RWPE1 (cell line): Measurements from ENCODE around the gene SIRPB2.

Experiments
- CTCF ChIA-PET: fragments of 350-600 bp; sonication (Branson Sonifier 250); formaldehyde crosslinking; extraction: SDS; loops from one replicate; lab custom pipeline; 2021; lab: Yijun Ruan, JAX
- POLR2A ChIA-PET: fragments of 400-600 bp; formaldehyde crosslinking; extraction: SDS; loops from one replicate; lab custom pipeline; 2020; ENCODE audit warnings: antibody characterized with exemption; ENCODE audit not compliant: low non-redundant PET; lab: Yijun Ruan, JAX
- DNase-seq: peaks from one replicate; pipeline ENCODE4 v3.0.0; 2012; ENCODE audit warnings: low spot score
- H3K27ac ChIP-seq: fragments of 450-650 bp; 2 replicates; pipeline ENCODE4 v1.5.1; 2017
- CTCF ChIP-seq: fragments of 450-650 bp; conservative IDR thresholded peaks from 2 replicates; pipeline ENCODE4 v1.5.1; 2017; ENCODE audit warnings: low read depth, mild to moderate bottlenecking

SIRPB2 gene

GRCh38 chr20:1446536-1446935 lies 44.7 kb downstream of the SIRPB2 start:
- no peak for DNase-seq
- POLR2A ChIA-PET = no interaction called here
- no peak for TF ChIP-seq CTCF
- CTCF ChIA-PET = interaction anchor here (0.6 to 1.2 kb wide), 3 partner anchors 20 to 1217 kb away, joined by 3 to 4 read pairs (median 4); no protein-coding TSS in a partner anchor
- H3K27ac ChIP-seq = no peak overlapping the region

- H3K27ac ChIP-seq = no peak overlapping the region
- POLR2A ChIA-PET = no interaction called here
- no peak for TF ChIP-seq CTCF
- no peak for DNase-seq
- CTCF ChIA-PET = interaction anchor here (0.6 kb wide), 1 partner anchor 66 kb away, joined by 3 read pairs; no protein-coding TSS in a partner anchor
Observed at GRCh38 chr20:1443085-1443484, 48.1 kb downstream of the SIRPB2 start.

- CTCF ChIA-PET = no interaction called here
Observed at GRCh38 chr20:1442304-1442703, 48.9 kb downstream of the SIRPB2 start.

GRCh38 chr20:1441133-1441532 lies 50.1 kb downstream of the SIRPB2 start:
- CTCF ChIA-PET = interaction anchor here (1.7 kb wide), 1 partner anchor 63 kb away, joined by 5 read pairs; no protein-coding TSS in a partner anchor
- no peak overlapping the region for H3K27ac ChIP-seq
- POLR2A ChIA-PET = interaction anchor here (1.2 kb wide), 1 partner anchor 10 kb away, joined by 4 read pairs; no protein-coding TSS in a partner anchor
- DNase-seq = no peak
- no peak for TF ChIP-seq CTCF

More at GRCh38 chr20:1442304-1442703, 48.9 kb downstream of the SIRPB2 start:
- no peak overlapping the region for H3K27ac ChIP-seq
- no peak for DNase-seq
- POLR2A ChIA-PET = no interaction called here
- TF ChIP-seq CTCF = no peak

- no peak for TF ChIP-seq CTCF
- CTCF ChIA-PET = interaction anchor here (1.7 kb wide), 1 partner anchor 64 kb away, joined by 5 read pairs; no protein-coding TSS in a partner anchor
- no peak for DNase-seq
- POLR2A ChIA-PET = no interaction called here
- H3K27ac ChIP-seq = no peak overlapping the region
Observed at GRCh38 chr20:1440024-1440423, 51.2 kb downstream of the SIRPB2 start.

- H3K27ac ChIP-seq = no peak overlapping the region
- DNase-seq = no peak
- no peak for TF ChIP-seq CTCF
- ChIA-PET CTCF (interaction anchor here (0.5 to 1.5 kb wide), 4 partner anchors 65 to 315 kb away, joined by 3 to 6 read pairs (median 4); no protein-coding TSS in a partner anchor), POLR2A (no interaction called here)
Observed at GRCh38 chr20:1438361-1438760, 52.9 kb downstream of the SIRPB2 start.
